ENCODE results near the gene MAP3K1. TPM values are rescaled to one million over a fixed set of nuclear protein-coding genes. Genes with fewer than 3 reads are reported as not detected.

MAP3K1 gene
- total RNA-seq, 1 experiment from 2014 or later: 18.8 TPM

DNA sequence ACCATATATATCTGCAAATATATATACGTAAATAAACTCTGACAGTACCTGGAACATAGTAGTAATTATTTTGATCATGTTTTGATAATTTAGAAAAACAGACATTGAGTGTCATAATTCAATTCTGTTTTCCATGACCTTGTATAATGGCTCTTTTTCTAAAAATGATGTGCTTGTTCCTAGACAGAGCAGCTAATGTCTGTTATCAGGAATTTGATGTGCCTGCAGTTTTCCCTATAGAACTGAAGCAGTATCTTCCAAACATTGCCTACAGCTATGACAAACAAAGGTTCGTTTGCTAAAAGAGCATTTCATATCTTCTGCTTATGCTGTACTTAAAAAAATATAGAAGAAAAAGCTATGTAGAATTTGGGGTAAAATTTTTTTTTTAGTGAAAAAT, 99.3 kb downstream of the MAP3K1 start:
- no peak overlapping the region for H3K4me3 ChIP-seq
- H3K27me3 ChIP-seq (replicated peaks): no peaks in the 10 kb centered on the region
- no peak overlapping the region for H3K27ac ChIP-seq

DNA sequence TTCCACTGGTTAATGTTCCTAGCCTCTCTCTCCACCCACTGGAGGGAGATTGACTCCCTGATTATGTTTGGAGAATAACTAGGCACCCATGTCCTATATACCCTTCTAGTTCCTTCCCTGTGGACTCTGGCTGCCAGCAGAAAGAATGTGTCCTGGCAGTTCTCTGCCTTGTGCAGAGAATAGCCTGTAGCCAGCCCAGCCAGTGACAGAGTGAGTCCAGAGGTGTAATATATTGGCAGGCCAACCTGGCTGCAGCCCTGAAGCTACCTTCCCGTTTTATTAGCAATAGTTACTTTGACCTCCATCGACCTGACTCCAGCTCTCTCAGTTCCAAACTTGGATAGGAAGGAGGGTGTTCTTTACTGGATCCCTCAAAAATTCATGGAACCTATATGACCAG, 102.2 kb downstream of the MAP3K1 start:
- no peaks in the 10 kb centered on the region for H3K4me1 ChIP-seq (replicated peaks)
- no peak for DNase-seq (ENCODE audit: low read depth in 1 of 2, low spot score in 2 of 2)
- H3K4me3 ChIP-seq: no peak overlapping the region
- H3K9me3 ChIP-seq (replicated peaks): no peaks in the 10 kb centered on the region
- no peaks in the 10 kb centered on the region for H3K27me3 ChIP-seq (replicated peaks)
- no peak overlapping the region for H3K27ac ChIP-seq
- H3K36me3 ChIP-seq: peaks cover 15% of the 10 kb centered on the region

More for the DNA sequence above, 99.3 kb downstream of the MAP3K1 start:
- Histone ChIP-seq H3K36me3 (peaks cover 5% of the 10 kb centered on the region; the same call in 1 of the 2 replicates), H3K9me3 (replicated peaks) (no peaks in the 10 kb centered on the region), H3K4me1 (replicated peaks) (peaks cover 6% of the 10 kb centered on the region; the same call in 1 of the 2 replicates)
- DNase-seq (ENCODE audit: low read depth in 1 of 2, low spot score in 2 of 2): no peak

- H3K27ac ChIP-seq: no peak overlapping the region
- peaks cover 21% of the 10 kb centered on the region for H3K36me3 ChIP-seq
- H3K27me3 ChIP-seq (replicated peaks): no peaks in the 10 kb centered on the region
- no peaks in the 10 kb centered on the region for H3K4me1 ChIP-seq (replicated peaks)
- H3K4me3 ChIP-seq: no peak overlapping the region
- DNase-seq (ENCODE audit: low read depth in 1 of 2, low spot score in 2 of 2): no peak
- no peaks in the 10 kb centered on the region for H3K9me3 ChIP-seq (replicated peaks)
Measured at GRCh38 chr5:56918054-56918453, 102.7 kb downstream of the MAP3K1 start.

DNA sequence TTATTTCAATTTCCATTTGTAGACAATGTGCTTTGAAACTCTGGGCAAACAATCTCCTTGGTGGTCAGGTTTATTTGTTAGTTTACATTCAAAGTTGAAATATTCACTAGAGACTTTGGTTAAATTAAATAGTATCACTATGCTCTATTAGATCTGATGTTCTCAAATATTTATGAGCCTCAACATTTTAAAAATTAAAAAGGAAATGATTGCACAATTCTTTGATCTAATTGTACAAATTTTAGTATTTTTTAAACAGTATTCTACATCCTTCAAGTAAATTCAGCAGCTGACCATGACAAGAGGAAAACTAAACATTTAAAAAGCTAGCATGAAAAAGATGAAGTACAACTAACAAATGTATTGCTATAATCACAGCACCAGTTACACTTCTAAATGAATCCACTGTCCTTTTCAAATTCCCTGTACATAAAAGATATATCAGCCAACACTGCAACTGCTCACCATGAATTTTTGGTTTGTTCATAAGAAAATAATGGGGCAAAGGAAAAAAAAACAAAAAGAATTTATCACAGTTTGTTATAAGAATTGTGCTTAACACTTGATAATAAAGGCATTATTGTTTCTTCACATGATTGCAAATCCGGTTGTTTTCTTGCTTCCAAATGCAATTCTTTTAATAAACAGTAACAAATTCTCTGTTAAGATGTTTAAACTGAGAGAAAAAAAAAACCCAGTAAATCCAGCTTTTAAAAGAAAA, 104.8 kb downstream of the MAP3K1 start:
- Histone ChIP-seq H3K4me3 (no peak overlapping the region), H3K4me1 (replicated peaks) (no peaks in the 10 kb centered on the region), H3K27me3 (replicated peaks) (no peaks in the 10 kb centered on the region), H3K27ac (no peak overlapping the region), H3K36me3 (peaks cover 41% of the 10 kb centered on the region), H3K9me3 (replicated peaks) (no peaks in the 10 kb centered on the region)
- no peak for DNase-seq (ENCODE audit: low read depth in 1 of 2, low spot score in 2 of 2)

GRCh38 chr5:56922922-56923321, 107.6 kb downstream of the MAP3K1 start:
- H3K36me3 ChIP-seq: peaks cover 67% of the 10 kb centered on the region
- H3K9me3 ChIP-seq (replicated peaks): no peaks in the 10 kb centered on the region
- no peaks in the 10 kb centered on the region for H3K27me3 ChIP-seq (replicated peaks)
- no peak for DNase-seq (ENCODE audit: low read depth in 1 of 2, low spot score in 2 of 2)
- no peaks in the 10 kb centered on the region for H3K4me1 ChIP-seq (replicated peaks)
- no peak overlapping the region for H3K4me3 ChIP-seq
- H3K27ac ChIP-seq: no peak overlapping the region

DNA sequence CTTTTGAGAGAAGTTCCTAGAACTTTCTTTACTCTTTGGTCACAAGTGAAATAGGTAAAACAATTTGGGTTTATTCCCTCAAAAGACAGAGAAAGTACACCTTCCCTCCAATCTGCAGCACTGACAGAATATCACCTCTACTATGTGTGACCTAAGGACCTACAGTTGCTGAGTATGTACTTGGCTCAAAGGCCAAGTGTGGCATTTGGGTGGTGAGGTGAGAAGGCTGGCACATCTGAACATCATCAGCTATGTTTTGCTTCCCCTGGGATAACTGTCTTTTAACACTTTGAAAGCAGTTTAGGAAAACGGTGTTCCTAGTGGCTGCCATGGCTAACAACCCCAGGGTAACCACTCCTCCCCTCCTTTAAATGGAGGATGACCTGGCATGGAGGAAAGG, 119.0 kb downstream of the MAP3K1 start:
- H3K36me3 ChIP-seq: peaks cover 84% of the 10 kb centered on the region

DNA sequence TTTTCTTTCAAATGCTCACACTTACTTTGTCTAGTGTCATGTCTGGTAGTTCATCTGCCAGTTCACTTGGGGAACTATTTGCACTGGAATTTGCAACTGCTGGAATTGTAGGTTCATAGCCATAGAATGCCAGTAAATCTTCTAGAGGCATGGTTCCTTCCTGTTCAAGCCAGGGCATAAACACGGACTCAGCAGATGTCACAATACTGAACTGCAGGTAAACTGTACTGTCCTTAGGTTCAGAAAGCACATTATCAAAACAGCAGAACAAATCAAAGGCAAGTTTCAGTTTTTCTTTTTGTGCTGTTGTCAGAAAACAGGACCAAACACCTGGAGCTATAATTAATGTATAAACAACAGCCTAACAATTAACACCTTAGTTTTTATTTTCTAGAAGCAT, 123.5 kb downstream of the MAP3K1 start:
- Histone ChIP-seq H3K27ac (no peak overlapping the region), H3K9me3 (replicated peaks) (no peaks in the 10 kb centered on the region), H3K4me1 (replicated peaks) (no peaks in the 10 kb centered on the region), H3K27me3 (replicated peaks) (no peaks in the 10 kb centered on the region), H3K4me3 (no peak overlapping the region), H3K36me3 (peaks cover 92% of the 10 kb centered on the region)
- DNase-seq (ENCODE audit: low read depth in 1 of 2, low spot score in 2 of 2): no peak

More for the DNA sequence above, 119.0 kb downstream of the MAP3K1 start:
- no peak overlapping the region for H3K4me3 ChIP-seq
- no peaks in the 10 kb centered on the region for H3K27me3 ChIP-seq (replicated peaks)
- no peak overlapping the region for H3K27ac ChIP-seq
- no peak for DNase-seq (ENCODE audit: low read depth in 1 of 2, low spot score in 2 of 2)
- H3K4me1 ChIP-seq (replicated peaks): no peaks in the 10 kb centered on the region
- H3K9me3 ChIP-seq (replicated peaks): no peaks in the 10 kb centered on the region

- Histone ChIP-seq H3K36me3 (peaks cover 91% of the 10 kb centered on the region), H3K27ac (no peak overlapping the region), H3K9me3 (replicated peaks) (no peaks in the 10 kb centered on the region), H3K27me3 (replicated peaks) (no peaks in the 10 kb centered on the region), H3K4me1 (replicated peaks) (no peaks in the 10 kb centered on the region), H3K4me3 (no peak overlapping the region)
- no peak for DNase-seq (ENCODE audit: low read depth in 1 of 2, low spot score in 2 of 2)
Measured at GRCh38 chr5:56941981-56942380, 126.6 kb downstream of the MAP3K1 start.

Other genes starting within 250 kb of the MAP3K1 start
- gene SETD9, start 94.0 kb downstream of the MAP3K1 start, total RNA-seq (2014; rRNA removed; shearing (Covaris generic)): 17.8 and 24.3 TPM in 2 replicates
- gene MIER3, start 136.6 kb downstream of the MAP3K1 start, total RNA-seq (2014; rRNA removed; shearing (Covaris generic)): 25.1 and 47.5 TPM in 2 replicates